Endothelial cell of umbilical vein (primary cell): ENCODE data around the gene RACGAP1. TPM values are rescaled to one million over a fixed set of nuclear protein-coding genes. Genes with fewer than 3 reads are reported as not detected.

Experiments used
- BruUV-seq: library from RNA; stranded (reverse); fragments of 400-500 nt; replicated peaks from 2 replicates; lab custom pipeline; 2021; lab: Mats Ljungman, UMichigan
- CTCF ChIA-PET: fragments of 300-600, 350-600 bp; sonication (Branson Sonifier 250); formaldehyde crosslinking; loops from one replicate; lab custom pipeline; 2021; ENCODE audit warnings: antibody characterized with exemption, inconsistent platforms; lab: Charles Lee
- POLR2A ChIA-PET: fragments of 300-600, 350-600 bp; sonication (Branson Sonifier 250); formaldehyde crosslinking; loops from one replicate; lab custom pipeline; 2021; ENCODE audit warnings: antibody characterized with exemption, inconsistent platforms; lab: Charles Lee
- DNase-seq: peaks from one replicate; pipeline ENCODE4 v3.0.0-alpha.2; 2011; ENCODE audit warnings: low read depth, low spot score
- FAIRE-seq: peaks from 2 replicates; lab custom pipeline; 2011; peaks lifted over from hg19 to GRCh38; lab: Jason Lieb, UNC
- H2AFZ ChIP-seq: 2 replicates; pipeline ENCODE4 v1.6.0; 2012; ENCODE audit warnings: low read depth, low read length, control low read depth, inconsistent platforms
- H3K27ac ChIP-seq: 2 replicates; pipeline ENCODE4 v1.5.1; 2011; ENCODE audit warnings: low read depth, mild to moderate bottlenecking, control low read depth, low read length, moderate library complexity; ENCODE audit not compliant: insufficient read depth
- H3K27me3 ChIP-seq, 2 experiments: 2 replicates each; pipeline versions ENCODE4 v1.6.0 to v1.6.1; 2011; ENCODE audit warnings: low read length in 2 of 2, mixed read lengths in 1 of 2; ENCODE audit not compliant: control insufficient read depth in 2 of 2, insufficient read depth in 2 of 2
- H3K36me3 ChIP-seq, 2 experiments: 2 replicates in 1 of 2; 3 replicates in 1 of 2; pipeline ENCODE4 v1.5.1; 2011; ENCODE audit warnings: low read length in 2 of 2, mild to moderate bottlenecking in 1 of 2, moderate library complexity in 1 of 2; ENCODE audit not compliant: control insufficient read depth in 2 of 2, insufficient read depth in 2 of 2; ENCODE audit errors: extremely low read depth in 1 of 2
- H3K4me1 ChIP-seq: 3 replicates; pipeline ENCODE4 v1.5.1; 2011; ENCODE audit warnings: mild to moderate bottlenecking, low read length; ENCODE audit not compliant: control insufficient read depth, insufficient read depth; ENCODE audit errors: extremely low read depth
- H3K4me2 ChIP-seq: 2 replicates; pipeline ENCODE4 v1.6.1; 2011; ENCODE audit warnings: low read length, control low read depth, mixed read lengths; ENCODE audit not compliant: insufficient read depth
- H3K4me3 ChIP-seq, 3 experiments: fragments of 200-600 bp in 1 of 3; sonication (generic), shearing (Covaris generic) in 1 of 3; replicated peaks in 1 of 3; 2 replicates each; pipeline ENCODE4 v1.5.1; 2011 to 2016; ENCODE audit warnings: control low read depth in 3 of 3, low read length in 3 of 3, mild to moderate bottlenecking in 2 of 3, inconsistent platforms in 1 of 3, low read depth in 1 of 3, moderate library complexity in 1 of 3; ENCODE audit not compliant: insufficient read depth in 1 of 3
- H3K79me2 ChIP-seq: 2 replicates; pipeline ENCODE4 v1.6.0; 2012; ENCODE audit warnings: low read length, inconsistent platforms; ENCODE audit not compliant: control insufficient read depth, insufficient read depth
- H3K9ac ChIP-seq: replicated peaks from 2 replicates; pipeline ENCODE3; 2011; ENCODE audit warnings: low read length, control low read depth; ENCODE audit not compliant: insufficient read depth; ENCODE audit errors: extremely low read depth
- H3K9me1 ChIP-seq: replicated peaks from 3 replicates; pipeline ENCODE4 v1.6.0; 2011; ENCODE audit warnings: mild to moderate bottlenecking, low read length; ENCODE audit not compliant: control insufficient read depth, insufficient read depth; ENCODE audit errors: extremely low read depth
- H3K9me3 ChIP-seq: replicated peaks from 2 replicates; pipeline ENCODE4 v1.5.1; 2012; ENCODE audit warnings: low read length, inconsistent platforms; ENCODE audit not compliant: control insufficient read depth, insufficient read depth
- H4K20me1 ChIP-seq: replicated peaks from 2 replicates; pipeline ENCODE3; 2011; ENCODE audit warnings: mild to moderate bottlenecking, low read length; ENCODE audit not compliant: control insufficient read depth, insufficient read depth; ENCODE audit errors: extremely low read depth
- CTCF ChIP-seq, 2 donors: IDR thresholded peaks; 1 replicate in 1 of 2; 2 replicates in 1 of 2; pipeline ENCODE4 v1.5.1; 2011; ENCODE audit warnings: low read length in 2 of 2, mild to moderate bottlenecking in 2 of 2, moderate library complexity in 2 of 2, control low read depth in 1 of 2, inconsistent platforms in 1 of 2, low read depth in 1 of 2; ENCODE audit not compliant: insufficient read depth in 1 of 2; ENCODE audit errors: extremely low read depth in 1 of 2
- EZH2 ChIP-seq: IDR thresholded peaks from 2 replicates; pipeline ENCODE4 v1.6.1; 2012; ENCODE audit warnings: borderline replicate concordance, low read depth, mild to moderate bottlenecking, moderate library complexity, low read length, inconsistent platforms; ENCODE audit not compliant: severe bottlenecking
- FOS ChIP-seq: IDR thresholded peaks from 2 replicates; pipeline ENCODE4 v1.6.1; 2011; ENCODE audit warnings: mild to moderate bottlenecking, low read length, moderate library complexity, borderline replicate concordance; ENCODE audit not compliant: insufficient read depth
- GATA2 ChIP-seq: IDR thresholded peaks from 2 replicates; pipeline ENCODE4 v1.7.0; 2011; ENCODE audit warnings: low read depth, mild to moderate bottlenecking, moderate library complexity, mixed read lengths, low read length; ENCODE audit not compliant: insufficient read length, insufficient read depth
- JUN ChIP-seq: IDR thresholded peaks from 2 replicates; pipeline ENCODE4 v1.6.1; 2011; ENCODE audit warnings: borderline replicate concordance, low read depth; ENCODE audit not compliant: insufficient read length, insufficient read depth
- MYC ChIP-seq: IDR thresholded peaks from one replicate; pipeline ENCODE4 v1.6.1; 2011; ENCODE audit warnings: mild to moderate bottlenecking, low read depth, low read length
- POLR2A ChIP-seq: IDR thresholded peaks from 2 replicates; pipeline ENCODE4 v1.6.1; 2012; ENCODE audit warnings: low read depth, mild to moderate bottlenecking, control low read depth, low read length
- POLR2AphosphoS5 ChIP-seq: IDR thresholded peaks from 2 replicates; pipeline ENCODE4 v1.6.1; 2012; ENCODE audit warnings: low read depth, mild to moderate bottlenecking, control low read depth, low read length, moderate library complexity; ENCODE audit not compliant: insufficient read depth
- dilution Hi-C: fragments of 300-500 bp; cut with MboI; formaldehyde crosslinking; loops from one replicate; pipeline ENCODE4 v1.15.0; 2019; ENCODE audit warnings: low sequenced_read_pairs; ENCODE audit not compliant: extremely low pct_ligation_motif_present
- intact Hi-C: fragments of 100-400 bp; cut with micrococcal nuclease; formaldehyde crosslinking; loops from one replicate; pipeline ENCODE4 v1.10.0; 2022
- polyA plus RNA-seq, 4 experiments: library from polyadenylated mRNA; depleted of rRNA in 3 of 4; stranded (reverse) in 3 of 4; unstranded in 1 of 4; fragments of >200 nt; gene quantifications; 2 replicates each; pipeline versions ENCODE4 v1.2.1 to v1.2.3, GENCODE V29; 2011 to 2012; ENCODE audit warnings: missing spikeins in 1 of 4
- total RNA-seq: library from RNA; stranded (reverse); gene quantifications from 2 replicates; pipeline ENCODE4 v1.2.3, GENCODE V29; 2021
- TF ChIP-seq, protein P1 (sequence below): IDR thresholded peaks from 2 replicates; pipeline ENCODE4 v1.6.1; 2011; ENCODE audit not compliant: insufficient read depth, insufficient read length

Gene RACGAP1
- total and polyA plus RNA-seq, 2 donors (not counting 3 experiments of a cell fraction or from before 2014, with no cell fraction given): 16.5 to 56.3 TPM

DNA sequence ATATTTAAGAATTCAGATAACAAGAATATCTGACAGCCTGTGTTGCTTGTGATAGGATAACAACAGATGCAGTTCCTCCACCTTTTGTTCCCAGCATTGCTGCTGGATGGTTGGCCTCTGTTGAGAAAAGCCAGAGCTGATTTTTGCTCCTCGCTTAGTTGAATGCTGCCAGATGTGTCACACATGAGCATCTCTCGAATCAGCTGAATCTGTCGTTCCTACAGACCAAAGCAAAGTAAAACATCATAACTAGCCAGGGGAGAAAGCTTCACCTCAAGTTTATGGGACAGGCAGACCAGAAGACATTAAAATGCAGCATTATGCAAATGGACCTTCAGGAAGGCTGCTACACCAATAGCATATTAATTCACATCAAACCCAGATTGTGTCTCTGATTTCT lies 20.1 kb downstream of the RACGAP1 start:
- BruUV-seq: no TSS peak
- Histone ChIP-seq H3K36me3 (peaks cover 0 to 3% of the 10 kb centered on the region in 2 experiments), H3K4me1 (peaks cover 3% of the 10 kb centered on the region), H2AFZ (no peak overlapping the region), H3K9me3 (no peaks in the 10 kb centered on the region), H3K4me3 (no peak overlapping the region), H3K27me3 (no peaks in the 10 kb centered on the region), H3K27ac (no peak overlapping the region), H3K4me2 (no peak overlapping the region), H3K9me1 (no peaks in the 10 kb centered on the region), H3K9ac (no peak overlapping the region), H3K79me2 (peaks cover 22% of the 10 kb centered on the region), H4K20me1 (peaks cover 2% of the 10 kb centered on the region)
- CTCF ChIA-PET: interaction anchor here (1.1 to 4.1 kb wide), 4 partner anchors 10 to 34 kb away, joined by 3 to 17 read pairs (median 10); no protein-coding TSS in a partner anchor
- DNase-seq (no peak), FAIRE-seq (no peak)
- intact Hi-C loops: no loop called here
- TF ChIP-seq EZH2: no peak
- no peak for TF ChIP-seq FOS
- POLR2A ChIA-PET: interaction anchor here (0.6 kb wide), 1 partner anchor 30 kb away, joined by 7 read pairs; no protein-coding TSS in a partner anchor
- dilution Hi-C loops: no loop called here

- no TSS peak for BruUV-seq
- no peaks in the 10 kb centered on the region for H3K9me1 ChIP-seq
- intact Hi-C loops (no loop called here), dilution Hi-C loops (no loop called here)
- H3K4me1 ChIP-seq: peaks cover 3% of the 10 kb centered on the region
- H3K27me3 ChIP-seq: no peaks in the 10 kb centered on the region
- peaks cover 2% of the 10 kb centered on the region for H4K20me1 ChIP-seq
- no peak overlapping the region for H3K4me2 ChIP-seq
- H3K9me3 ChIP-seq: no peaks in the 10 kb centered on the region
- no peak for FAIRE-seq
- CTCF ChIA-PET: interaction anchor here (1.9 to 4.1 kb wide), 2 partner anchors 10 to 34 kb away, joined by 7 to 17 read pairs; no protein-coding TSS in a partner anchor
- H3K9ac ChIP-seq: no peak overlapping the region
- no peak overlapping the region for H2AFZ ChIP-seq
- H3K27ac ChIP-seq: no peak overlapping the region
- no peak for TF ChIP-seq EZH2
- no peak for TF ChIP-seq POLR2AphosphoS5
- TF ChIP-seq, protein P1, sequence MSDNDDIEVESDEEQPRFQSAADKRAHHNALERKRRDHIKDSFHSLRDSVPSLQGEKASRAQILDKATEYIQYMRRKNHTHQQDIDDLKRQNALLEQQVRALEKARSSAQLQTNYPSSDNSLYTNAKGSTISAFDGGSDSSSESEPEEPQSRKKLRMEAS: no peak
- no peak for TF ChIP-seq FOS
- TF ChIP-seq POLR2A: no peak
- TF ChIP-seq MYC: no peak
- no peak for TF ChIP-seq JUN
- TF ChIP-seq CTCF (IDR thresholded peaks at IDR 0.05; ENCODE audit: extremely low read depth in 1 of 2, insufficient read depth in 1 of 2, low read depth in 1 of 2, low read length in 2 of 2): no peak
- no peak for TF ChIP-seq GATA2
- POLR2A ChIA-PET: interaction anchor here (0.6 kb wide), 1 partner anchor 31 kb away, joined by 7 read pairs; no protein-coding TSS in a partner anchor
- peaks cover 0 to 2% of the 10 kb centered on the region in 2 experiments for H3K36me3 ChIP-seq
- no peak for DNase-seq
- no peak overlapping the region for H3K4me3 ChIP-seq
- H3K79me2 ChIP-seq: peaks cover 21% of the 10 kb centered on the region
These were observed 20.6 kb downstream of the RACGAP1 start for GRCh38 chr12:50004696-50005095.
